Stimulated activated CD8-positive, alpha-beta memory T cell treated with anti-CD3 and anti-CD28 coated beads, Interleukin-7, amount 100 ng/mL, for 1 hour (primary cell): ENCODE results near the gene TRPV6.
A peak's percentile ranks its signal among the peaks of the same experiment; 100 is the strongest.

Experiments
- DNase-seq, 2 donors: peaks; one replicate each; pipeline ENCODE4 v3.0.0-alpha.2; 2020; ENCODE audit warnings: low read depth in 2 of 2

TRPV6 gene

DNA sequence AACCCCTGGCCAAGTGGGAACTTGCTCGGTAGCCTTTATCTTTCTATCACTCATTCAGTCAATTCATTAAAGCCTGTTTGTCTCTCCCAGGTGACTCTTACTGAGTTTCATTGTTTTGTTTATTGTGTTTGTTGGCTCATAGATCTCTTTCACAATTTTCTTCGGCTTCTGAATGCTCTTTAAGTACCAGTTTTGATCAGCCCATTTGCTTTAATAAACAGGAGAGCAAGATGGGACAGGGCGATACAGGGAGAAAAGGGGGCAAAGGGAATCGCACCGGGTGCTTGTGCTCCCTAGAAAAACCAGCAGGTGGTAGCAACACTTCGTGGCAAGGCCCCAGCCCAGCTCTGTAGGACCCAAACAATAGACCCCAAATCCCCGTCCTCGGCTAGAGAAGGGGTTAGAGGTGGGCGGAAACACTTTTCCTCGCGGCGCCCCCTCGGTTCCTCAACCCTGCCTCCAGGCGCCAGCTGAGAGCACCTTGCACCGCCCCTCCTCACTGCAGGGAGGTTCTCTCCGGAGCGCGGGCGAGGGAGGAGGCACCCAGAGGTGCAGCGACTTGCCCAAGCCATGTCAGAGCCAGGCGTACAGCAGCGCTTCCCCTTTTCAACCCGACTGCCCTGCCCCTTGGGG, 31.7 kb downstream of the TRPV6 start:
- peak; percentile 23 to 29 for DNase-seq

DNA sequence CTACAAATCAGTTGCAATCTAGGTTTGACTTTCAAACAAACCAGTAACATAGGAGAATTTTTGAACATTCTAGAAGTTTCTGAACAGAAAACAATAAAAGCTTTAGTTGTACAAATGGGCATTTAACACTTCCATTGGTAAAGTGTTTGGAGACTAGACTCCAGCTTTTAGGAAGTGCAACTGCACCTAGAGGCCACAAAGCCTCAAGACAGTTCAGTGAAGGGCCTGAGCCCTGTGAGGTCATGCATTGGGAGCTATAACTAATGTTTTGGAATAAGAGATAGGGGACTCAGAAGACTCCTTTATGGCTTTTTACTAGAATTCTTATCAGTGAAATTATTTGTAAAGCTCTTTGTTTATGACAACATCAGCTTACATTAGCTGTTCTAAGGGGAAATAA, 33.6 kb downstream of the TRPV6 start:
- no peak for DNase-seq

DNA sequence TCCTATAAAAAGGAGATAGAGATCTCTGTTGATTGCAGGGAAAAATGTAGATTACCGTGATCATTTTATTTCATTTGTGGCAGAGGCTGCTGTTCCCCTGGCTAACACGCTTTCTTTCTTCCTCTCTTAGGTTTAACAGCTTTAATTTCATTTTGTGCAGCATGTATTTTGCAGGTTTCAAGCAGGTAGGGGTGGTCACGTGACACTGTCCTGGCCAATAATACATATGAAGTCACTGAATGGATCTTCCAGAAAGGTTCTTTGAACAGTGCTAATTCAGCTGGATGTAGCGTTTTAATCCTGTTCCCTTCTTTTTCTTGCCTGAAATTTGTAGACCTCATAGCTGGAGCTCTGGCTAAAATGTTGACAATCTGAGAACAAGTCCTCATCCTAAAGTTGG, 34.3 kb downstream of the TRPV6 start:
- DNase-seq, result no peak

DNA sequence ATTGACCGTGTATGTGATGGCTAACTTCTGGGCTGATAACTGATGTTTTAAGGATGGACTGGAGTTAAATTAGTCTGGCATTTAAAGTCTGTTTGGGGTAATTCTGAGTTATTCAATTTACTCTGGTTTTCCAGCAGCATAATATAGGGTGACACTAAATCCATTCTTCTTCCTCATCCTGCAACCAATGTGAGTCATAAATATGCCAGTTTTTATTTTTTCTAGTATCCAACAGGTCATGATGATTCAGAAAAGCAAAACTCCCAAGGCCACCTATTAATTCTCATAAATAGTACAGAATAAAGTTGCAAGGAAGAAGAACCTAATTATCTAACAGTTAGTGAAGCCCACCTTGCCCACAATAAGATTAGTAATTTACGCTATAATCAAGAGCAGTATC, 38.2 kb downstream of the TRPV6 start:
- DNase-seq, result no peak

DNA sequence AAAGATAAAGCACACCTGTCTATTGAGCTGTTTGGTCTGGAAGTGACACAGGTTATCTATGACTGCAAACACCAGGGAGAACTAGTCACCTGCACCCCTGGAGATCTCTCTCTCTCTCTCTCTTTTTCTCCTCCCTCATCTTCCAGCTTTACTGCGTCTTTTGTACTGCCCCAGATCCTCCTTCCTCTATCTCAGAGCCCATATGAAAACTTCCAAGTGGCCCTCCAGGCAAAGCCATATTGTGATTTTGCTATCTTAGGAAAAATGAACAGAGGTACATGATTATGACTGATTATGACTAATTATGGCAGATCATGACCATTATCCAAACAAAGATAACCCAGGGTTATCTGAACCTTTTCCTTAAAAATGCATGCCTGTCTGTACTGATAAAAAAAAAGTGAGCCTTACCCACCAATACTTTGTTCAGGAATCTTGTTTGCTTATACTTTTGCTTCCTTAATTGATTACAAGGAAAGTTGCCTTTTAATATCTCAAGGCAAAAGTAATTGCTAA, 43.2 kb downstream of the TRPV6 start:
- DNase-seq, result no peak

DNA sequence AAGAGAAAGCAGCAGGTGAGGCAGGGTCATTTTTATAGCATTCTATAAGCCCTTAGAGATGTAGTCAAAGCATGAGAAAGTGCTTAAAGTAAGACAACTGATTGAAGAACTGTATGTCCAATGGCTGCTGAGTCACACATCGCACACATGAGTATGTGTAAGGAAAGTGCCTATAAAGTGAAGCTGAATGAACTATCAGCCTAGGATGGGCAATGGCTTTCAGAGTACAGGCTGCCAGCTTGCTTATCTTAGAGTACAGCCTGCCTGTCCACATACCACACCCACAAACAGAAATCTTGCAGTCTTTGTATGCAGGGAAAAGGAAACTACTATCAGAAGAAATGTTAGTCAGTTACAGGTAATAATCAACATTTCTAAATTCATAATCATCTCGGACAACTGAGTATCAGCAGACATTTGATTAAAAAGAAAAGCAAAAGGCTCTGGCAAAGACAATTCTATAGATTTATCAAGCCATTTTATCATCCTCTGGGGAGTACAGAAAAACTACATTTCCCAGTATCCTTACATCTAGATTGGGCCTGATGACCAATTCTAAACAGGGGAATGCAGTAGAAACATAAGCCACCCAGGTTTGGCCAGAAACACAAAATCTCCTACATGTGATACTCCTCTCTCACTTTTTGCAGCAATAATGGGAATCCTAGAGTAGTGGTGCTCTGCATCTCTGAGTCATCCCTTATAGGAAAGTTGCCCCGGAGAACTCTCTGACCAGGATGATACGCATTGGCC, 46.9 kb downstream of the TRPV6 start:
- no peak for DNase-seq

DNA sequence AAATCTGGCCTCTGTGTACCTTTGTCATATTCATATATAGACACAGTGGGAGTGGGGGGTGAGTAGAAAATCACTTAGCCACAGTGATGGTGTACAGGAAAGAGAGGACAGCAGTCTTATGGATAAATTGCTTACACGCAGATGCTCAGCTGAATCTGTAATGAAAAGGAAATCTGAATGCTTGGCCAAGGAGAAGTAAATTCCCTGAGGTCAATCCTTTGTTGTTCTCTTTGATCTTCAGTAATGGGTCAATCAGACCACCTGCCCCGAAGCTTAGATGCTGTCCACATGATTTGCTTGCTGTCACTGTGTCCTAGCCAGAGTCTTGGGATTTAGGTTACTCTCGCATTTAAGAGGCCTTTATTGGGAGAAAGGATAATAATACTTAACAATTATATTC, 49.1 kb downstream of the TRPV6 start:
- DNase-seq, result no peak

DNA sequence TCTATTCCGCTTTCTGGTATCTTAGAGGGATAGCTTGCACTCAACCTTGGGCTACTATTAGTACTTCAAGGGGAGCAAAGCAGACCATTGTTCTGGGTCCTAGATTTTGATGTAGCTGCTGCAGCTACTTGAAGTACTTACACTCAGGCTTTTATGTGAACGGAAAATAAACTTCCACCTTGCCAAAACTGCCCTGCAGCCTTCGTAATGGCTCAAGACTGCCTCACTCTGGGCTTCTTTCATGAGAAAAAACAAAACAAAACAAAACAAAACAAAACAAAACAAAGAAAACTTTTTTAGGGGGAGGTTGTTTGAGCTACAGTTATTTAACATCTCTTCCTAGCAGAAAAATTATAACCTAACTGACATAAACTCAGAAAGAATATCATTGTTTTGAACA, 50.1 kb downstream of the TRPV6 start:
- no peak for DNase-seq

DNA sequence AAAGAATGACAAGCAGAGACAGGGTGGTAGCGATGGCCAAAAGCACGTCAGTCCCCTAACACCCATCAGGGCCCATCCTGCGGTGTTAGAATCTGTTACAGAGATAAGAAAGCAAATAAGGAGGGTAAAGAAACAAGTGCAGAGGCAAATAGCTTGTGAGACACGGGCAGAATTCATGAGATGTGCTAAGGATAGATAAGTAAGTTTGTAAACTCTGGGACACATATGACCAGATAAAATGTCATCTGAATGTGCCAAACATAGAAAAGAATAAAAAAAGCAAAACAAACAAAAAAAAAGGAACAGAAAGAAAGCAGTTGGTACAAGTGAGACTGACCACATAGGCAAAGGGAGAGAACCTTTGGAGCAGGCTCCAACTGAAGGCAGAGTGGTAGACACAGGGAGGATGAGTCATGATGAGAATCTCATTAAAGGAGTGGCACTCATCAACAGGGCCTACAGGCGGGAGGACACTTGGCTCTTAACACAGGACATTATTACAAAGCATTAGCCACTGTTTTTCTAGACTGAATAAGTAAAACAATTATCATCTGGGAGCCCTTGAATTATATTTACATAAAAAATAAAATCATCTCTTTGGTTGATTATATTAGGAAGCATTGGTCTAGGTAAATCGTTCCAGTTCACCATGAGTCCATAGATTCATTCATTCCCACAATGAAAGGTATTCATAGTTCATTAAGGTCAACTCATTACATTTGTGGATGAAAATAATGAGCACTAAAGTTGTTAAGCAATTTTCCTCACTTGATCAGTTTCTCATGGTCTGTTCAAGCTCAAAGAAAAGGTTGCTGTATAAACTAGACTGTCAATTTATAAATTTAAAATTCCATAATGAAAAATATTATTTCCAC, 52.1 kb downstream of the TRPV6 start:
- DNase-seq, result no peak

DNA sequence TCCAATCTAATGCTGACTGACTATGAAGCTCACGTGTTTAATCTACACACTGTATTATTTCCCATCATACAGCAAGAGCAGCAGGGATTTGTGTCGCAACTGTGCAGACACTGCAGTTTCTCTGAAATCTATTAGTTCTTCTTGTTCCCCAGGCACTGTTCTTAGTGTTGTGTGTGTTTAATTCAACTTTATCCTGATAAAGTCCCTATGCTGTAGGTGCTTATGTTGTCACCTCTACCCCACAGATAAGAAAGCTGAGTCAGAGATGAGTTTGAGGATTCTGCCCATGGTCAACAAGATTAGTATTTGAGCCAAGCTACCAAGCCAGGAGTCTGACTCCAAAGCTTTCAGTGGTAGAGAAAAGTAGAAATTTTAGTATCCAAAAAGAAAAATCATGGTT, 53.1 kb downstream of the TRPV6 start:
- DNase-seq, result no peak

DNA sequence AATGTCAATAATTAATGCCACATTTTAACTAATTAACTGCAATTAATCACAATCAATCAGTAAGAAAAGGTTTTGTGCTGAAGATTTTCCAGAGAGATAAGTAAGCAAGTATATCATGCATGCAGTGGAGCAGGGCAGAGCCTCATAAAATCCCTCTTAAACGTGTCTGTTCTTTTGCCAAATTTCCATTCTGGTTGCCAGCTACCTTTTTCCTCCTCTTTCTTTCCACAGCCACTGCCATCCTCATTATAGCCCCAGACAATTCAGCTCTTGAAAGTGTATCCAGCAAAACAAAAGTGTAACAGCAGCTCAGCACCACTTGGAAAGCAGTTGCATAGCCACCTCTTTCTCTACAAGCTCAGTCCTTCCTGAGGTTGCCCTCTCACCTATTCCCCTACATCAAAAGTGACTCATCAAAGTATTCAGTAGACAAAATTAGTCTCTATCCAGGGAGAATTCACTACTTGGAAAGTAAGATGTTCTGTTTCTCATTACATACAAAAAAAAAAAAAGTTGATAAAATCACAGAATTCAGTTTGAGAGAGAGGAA, 57.5 kb downstream of the TRPV6 start:
- no peak for DNase-seq

DNA sequence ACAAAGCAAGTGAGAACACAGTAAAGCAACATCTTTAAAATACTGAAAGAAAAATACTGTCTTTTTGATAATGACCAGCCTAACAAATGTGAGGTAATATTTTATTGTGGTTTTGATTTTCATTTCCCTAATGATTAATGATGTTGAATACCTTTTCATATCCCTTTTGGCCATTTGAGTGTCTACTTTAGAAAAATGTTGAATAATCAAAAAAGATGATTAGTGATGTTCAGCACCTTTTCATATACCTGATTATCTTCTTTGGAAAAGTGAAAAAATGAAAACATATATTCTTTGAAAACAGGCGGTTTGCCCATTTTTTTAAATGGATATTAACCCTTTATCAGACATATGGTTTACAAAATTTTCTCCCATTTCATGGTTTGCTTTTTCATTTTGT, 62.8 kb downstream of the TRPV6 start:
- no peak for DNase-seq
